Measurements from ENCODE around the gene DDO. TPM values are rescaled to one million over a fixed set of nuclear protein-coding genes. Genes with fewer than 3 reads are reported as not detected.

Gene DDO
- total and polyA plus RNA-seq, 2 of the 4 experiments (the other 2 are of a cell fraction), result 0.15 to 0.18 TPM

DNA sequence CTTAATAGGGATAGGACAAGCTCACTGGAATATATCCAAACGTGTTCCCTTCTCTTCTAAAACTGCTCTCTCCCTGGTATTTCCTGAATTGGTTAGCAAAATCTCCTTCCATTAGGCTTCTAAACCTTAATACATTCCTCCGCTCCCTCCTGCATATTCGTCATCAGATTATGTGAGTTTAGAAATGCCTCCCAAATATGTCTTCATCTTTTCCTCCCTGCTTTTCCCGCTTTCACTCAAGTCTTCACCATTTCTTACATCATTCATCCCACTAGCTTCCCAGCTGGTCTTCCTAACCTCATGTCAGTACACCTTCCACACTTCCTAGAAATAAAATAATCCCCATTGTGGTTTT, 34.1 kb upstream of the DDO start:
- Histone ChIP-seq H3K9me1 (ENCODE audit: insufficient read depth, low read length) (no peaks in the 10 kb centered on the region), H2AK9ac (replicated peaks; ENCODE audit: low read depth, low read length, poor library complexity) (no peak overlapping the region), H2BK20ac (ENCODE audit: low read depth, low read length) (no peak overlapping the region), H3K4me2 (ENCODE audit: low read depth, low read length) (no peak overlapping the region), H3K14ac (replicated peaks; ENCODE audit: low read depth, low read length) (no peak overlapping the region), H4K20me1 (ENCODE audit: insufficient read depth, low read length) (no peaks in the 10 kb centered on the region), H3K79me1 (ENCODE audit: low read depth in 1 of 2, low read length in 2 of 2) (no peaks in the 10 kb centered on the region), H3K4me3 (ENCODE audit: insufficient read depth, low read depth, low read length) (no peak overlapping the region), H3K18ac (ENCODE audit: low read depth, low read length) (no peak overlapping the region), H3K23ac (ENCODE audit: low read depth, low read length) (no peak overlapping the region), H3K36me3 (ENCODE audit: control insufficient read depth, insufficient read depth, low read length) (no peaks in the 10 kb centered on the region), H3K27me3 (ENCODE audit: control insufficient read depth, insufficient read depth, low read length) (peaks cover 10% of the 10 kb centered on the region), H3K27ac (ENCODE audit: insufficient read depth, low read length) (no peak overlapping the region), H2BK120ac (ENCODE audit: low read depth, low read length) (no peak overlapping the region), H4K91ac (ENCODE audit: insufficient read depth, low read depth, low read length) (no peak overlapping the region), H2BK5ac (ENCODE audit: low read depth, low read length, poor library complexity, severe bottlenecking) (no peak overlapping the region), H3K4ac (ENCODE audit: low read depth, low read length) (no peak overlapping the region), H3K9ac (ENCODE audit: low read depth, low read length) (no peak overlapping the region), H2BK15ac (ENCODE audit: low read depth, low read length) (no peak overlapping the region), H3K56ac (ENCODE audit: extremely low read depth, insufficient read depth, low read length) (no peak overlapping the region), H3K9me3 (ENCODE audit: control insufficient read depth, insufficient read depth, low read length) (no peaks in the 10 kb centered on the region), H2AK5ac (ENCODE audit: low read depth, low read length) (no peak overlapping the region), H2AFZ (replicated peaks; ENCODE audit: low read length, poor library complexity) (no peak overlapping the region), H4K5ac (ENCODE audit: low read depth, low read length) (no peak overlapping the region), H3K4me1 (ENCODE audit: control insufficient read depth, insufficient read depth, low read length) (no peaks in the 10 kb centered on the region), H4K8ac (ENCODE audit: low read depth in 2 of 2, low read length in 2 of 2) (no peak overlapping the region)
- WGBS, 2 experiments (ENCODE audit: extremely low coverage in 2 of 2, insufficient read length in 1 of 2), result 87% methylated on average over 3 of the region's 4 CpGs; no CpG with 5 or more reads in 1 of the 2 experiments
- CTCF ChIA-PET, result no interaction called here
- in situ Hi-C loops (cut with MboI; ENCODE audit: low sequenced_read_pairs), result no loop called here
- dilution Hi-C loops (cut with HindIII; ENCODE audit: low sequenced_read_pairs, unreplicated experiment), result no loop called here
- TF ChIP-seq MAFK (IDR thresholded peaks at IDR 0.05; ENCODE audit: low read depth, low read length) (no peak), MAZ (IDR thresholded peaks at IDR 0.05; ENCODE audit: borderline replicate concordance, low read depth, low read length) (no peak), RAD21 (IDR thresholded peaks at IDR 0.05; ENCODE audit: low read length) (no peak), CHD1 (IDR thresholded peaks at IDR 0.05; ENCODE audit: low read depth, low read length) (no peak), MXI1 (IDR thresholded peaks at IDR 0.05; ENCODE audit: borderline replicate concordance, low read depth, low read length) (no peak), POLR2A (IDR thresholded peaks at IDR 0.05; ENCODE audit: low read depth, low read length) (no peak), CEBPB (IDR thresholded peaks at IDR 0.05; ENCODE audit: low read depth, low read length) (no peak), RFX5 (IDR thresholded peaks at IDR 0.05; ENCODE audit: low read depth, low read length) (no peak), BHLHE40 (IDR thresholded peaks at IDR 0.05; ENCODE audit: low read depth, low read length) (no peak), RCOR1 (IDR thresholded peaks at IDR 0.05; ENCODE audit: insufficient replicate concordance, low read length) (no peak), FOS (IDR thresholded peaks at IDR 0.05; ENCODE audit: low read depth, low read length) (no peak), SMC3 (IDR thresholded peaks at IDR 0.05; ENCODE audit: low read depth, low read length) (no peak), NFE2L2 (IDR thresholded peaks at IDR 0.05; ENCODE audit: low read depth, low read length) (no peak)
- TF ChIP-seq, protein P1, sequence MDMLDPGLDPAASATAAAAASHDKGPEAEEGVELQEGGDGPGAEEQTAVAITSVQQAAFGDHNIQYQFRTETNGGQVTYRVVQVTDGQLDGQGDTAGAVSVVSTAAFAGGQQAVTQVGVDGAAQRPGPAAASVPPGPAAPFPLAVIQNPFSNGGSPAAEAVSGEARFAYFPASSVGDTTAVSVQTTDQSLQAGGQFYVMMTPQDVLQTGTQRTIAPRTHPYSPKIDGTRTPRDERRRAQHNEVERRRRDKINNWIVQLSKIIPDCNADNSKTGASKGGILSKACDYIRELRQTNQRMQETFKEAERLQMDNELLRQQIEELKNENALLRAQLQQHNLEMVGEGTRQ (IDR thresholded peaks at IDR 0.05; ENCODE audit: low read depth, low read length), result no peak
- TF ChIP-seq, protein P2, sequence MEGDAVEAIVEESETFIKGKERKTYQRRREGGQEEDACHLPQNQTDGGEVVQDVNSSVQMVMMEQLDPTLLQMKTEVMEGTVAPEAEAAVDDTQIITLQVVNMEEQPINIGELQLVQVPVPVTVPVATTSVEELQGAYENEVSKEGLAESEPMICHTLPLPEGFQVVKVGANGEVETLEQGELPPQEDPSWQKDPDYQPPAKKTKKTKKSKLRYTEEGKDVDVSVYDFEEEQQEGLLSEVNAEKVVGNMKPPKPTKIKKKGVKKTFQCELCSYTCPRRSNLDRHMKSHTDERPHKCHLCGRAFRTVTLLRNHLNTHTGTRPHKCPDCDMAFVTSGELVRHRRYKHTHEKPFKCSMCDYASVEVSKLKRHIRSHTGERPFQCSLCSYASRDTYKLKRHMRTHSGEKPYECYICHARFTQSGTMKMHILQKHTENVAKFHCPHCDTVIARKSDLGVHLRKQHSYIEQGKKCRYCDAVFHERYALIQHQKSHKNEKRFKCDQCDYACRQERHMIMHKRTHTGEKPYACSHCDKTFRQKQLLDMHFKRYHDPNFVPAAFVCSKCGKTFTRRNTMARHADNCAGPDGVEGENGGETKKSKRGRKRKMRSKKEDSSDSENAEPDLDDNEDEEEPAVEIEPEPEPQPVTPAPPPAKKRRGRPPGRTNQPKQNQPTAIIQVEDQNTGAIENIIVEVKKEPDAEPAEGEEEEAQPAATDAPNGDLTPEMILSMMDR (conservative IDR thresholded peaks at IDR 0.05; ENCODE audit: low read depth, low read length), result no peak
- TF ChIP-seq, protein P3, sequence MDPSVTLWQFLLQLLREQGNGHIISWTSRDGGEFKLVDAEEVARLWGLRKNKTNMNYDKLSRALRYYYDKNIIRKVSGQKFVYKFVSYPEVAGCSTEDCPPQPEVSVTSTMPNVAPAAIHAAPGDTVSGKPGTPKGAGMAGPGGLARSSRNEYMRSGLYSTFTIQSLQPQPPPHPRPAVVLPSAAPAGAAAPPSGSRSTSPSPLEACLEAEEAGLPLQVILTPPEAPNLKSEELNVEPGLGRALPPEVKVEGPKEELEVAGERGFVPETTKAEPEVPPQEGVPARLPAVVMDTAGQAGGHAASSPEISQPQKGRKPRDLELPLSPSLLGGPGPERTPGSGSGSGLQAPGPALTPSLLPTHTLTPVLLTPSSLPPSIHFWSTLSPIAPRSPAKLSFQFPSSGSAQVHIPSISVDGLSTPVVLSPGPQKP (IDR thresholded peaks at IDR 0.05; ENCODE audit: borderline replicate concordance, low read depth, low read length), result no peak
- intact Hi-C loops (cut with micrococcal nuclease), result no loop called here
- no TSS peak for BruUV-seq (replicated peaks)
- ATAC-seq (ENCODE audit: low read depth), result no peak
- DNase-seq, result no peak
- POLR2A ChIA-PET (ENCODE audit: unreplicated experiment), result no interaction called here
